GM12878 (cell line): Measurements from ENCODE around the gene RHCG.

ENCODE experiments used
- SRF ChIP-seq, 2 experiments: IDR thresholded peaks; 2 replicates each; pipeline ENCODE4 v1.6.1; 2011; ENCODE audit warnings: low read depth in 2 of 2, low read length in 2 of 2, mild to moderate bottlenecking in 1 of 2, moderate library complexity in 1 of 2
- TAF1 ChIP-seq: IDR thresholded peaks from 2 replicates; pipeline ENCODE4 v1.6.1; 2011; ENCODE audit warnings: mild to moderate bottlenecking, low read depth, low read length, borderline replicate concordance
- TF ChIP-seq, protein P1 (sequence below): IDR thresholded peaks from 2 replicates; pipeline ENCODE4 v1.6.1; 2011; ENCODE audit warnings: low read depth, low read length, improper control_type of control experiment, borderline replicate concordance

DNA sequence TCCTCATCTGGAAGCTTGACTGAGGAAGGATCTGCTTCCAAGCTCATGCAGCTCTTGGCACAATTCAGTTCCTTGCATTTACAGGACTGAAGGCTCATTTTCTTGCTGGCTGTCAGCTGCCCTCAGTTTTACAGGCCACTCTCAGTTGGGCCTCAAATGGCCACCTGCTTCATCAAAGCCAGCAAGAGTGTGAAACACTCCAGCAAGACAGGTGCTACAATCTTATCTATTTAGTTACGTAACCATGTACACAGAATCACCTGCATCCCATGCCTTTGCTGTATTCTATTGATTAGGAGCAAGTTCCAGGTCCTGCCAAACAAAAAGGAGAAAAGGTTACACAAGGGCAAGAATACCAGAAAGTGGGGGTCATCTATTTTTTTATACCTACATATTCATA, 40.8 kb downstream of the RHCG start:
- TF ChIP-seq, protein P1, sequence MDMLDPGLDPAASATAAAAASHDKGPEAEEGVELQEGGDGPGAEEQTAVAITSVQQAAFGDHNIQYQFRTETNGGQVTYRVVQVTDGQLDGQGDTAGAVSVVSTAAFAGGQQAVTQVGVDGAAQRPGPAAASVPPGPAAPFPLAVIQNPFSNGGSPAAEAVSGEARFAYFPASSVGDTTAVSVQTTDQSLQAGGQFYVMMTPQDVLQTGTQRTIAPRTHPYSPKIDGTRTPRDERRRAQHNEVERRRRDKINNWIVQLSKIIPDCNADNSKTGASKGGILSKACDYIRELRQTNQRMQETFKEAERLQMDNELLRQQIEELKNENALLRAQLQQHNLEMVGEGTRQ, result no peak
- TF ChIP-seq SRF (IDR thresholded peaks at IDR 0.05; ENCODE audit: low read depth in 2 of 2, low read length in 2 of 2) (no peak), TAF1 (no peak)
